WTC11 (cell line): Measurements from ENCODE around the gene CDH6. TPM values are rescaled to one million over a fixed set of nuclear protein-coding genes. Genes with fewer than 3 reads are reported as not detected.

Experiments
- ATAC-seq: fragments of 200-7000 bp; cut with Tn5 transposase; 2 replicates; pipeline ENCODE4 v1.10.0; 2021; ENCODE audit warnings: mild to moderate bottlenecking, moderate library complexity
- CTCF ChIA-PET: fragments of 300-600 bp; sonication (Branson Sonifier 250); formaldehyde crosslinking; loops from one replicate; lab custom pipeline; 2021; ENCODE audit warnings: antibody characterized with exemption; lab: Charles Lee
- POLR2A ChIA-PET: fragments of 350-600 bp; sonication (Branson Sonifier 250); formaldehyde crosslinking; loops from one replicate; lab custom pipeline; 2021; ENCODE audit warnings: antibody characterized with exemption; lab: Charles Lee
- DNase-seq: peaks from one replicate; pipeline ENCODE4 v3.0.0; 2021; ENCODE audit warnings: low spot score
- H3K27ac Mint-ChIP-seq: 2 replicates; pipeline ENCODE4 v1.8.0; 2021; ENCODE audit warnings: mixed read lengths
- H3K27me3 Mint-ChIP-seq: 2 replicates; pipeline ENCODE4 v1.8.0; 2021; ENCODE audit warnings: low read depth, mild to moderate bottlenecking, moderate library complexity, mixed read lengths
- H3K36me3 Mint-ChIP-seq: 2 replicates; pipeline ENCODE4 v1.8.0; 2021; ENCODE audit warnings: mixed read lengths
- H3K4me1 Mint-ChIP-seq: 2 replicates; pipeline ENCODE4 v1.8.0; 2022; ENCODE audit warnings: mixed read lengths
- H3K4me3 Mint-ChIP-seq: 2 replicates; pipeline ENCODE4 v1.8.0; 2021; ENCODE audit warnings: mild to moderate bottlenecking, moderate library complexity, mixed read lengths
- H3K9me3 Mint-ChIP-seq: 2 replicates; pipeline ENCODE4 v1.8.0; 2021; ENCODE audit warnings: mixed read lengths
- TEAD4 ChIP-seq: sonication (generic); formaldehyde crosslinking; IDR thresholded peaks from 2 replicates; pipeline ENCODE4 v1.8.0; 2022; ENCODE audit warnings: mild to moderate bottlenecking, missing genetic modification reagents
- total RNA-seq: library from RNA; stranded (reverse); gene quantifications from 3 replicates; pipeline ENCODE4 v1.2.3, GENCODE V29; 2021

CDH6 gene
- total RNA-seq, 1 experiment from 2014 or later, result 2.6 TPM

DNA sequence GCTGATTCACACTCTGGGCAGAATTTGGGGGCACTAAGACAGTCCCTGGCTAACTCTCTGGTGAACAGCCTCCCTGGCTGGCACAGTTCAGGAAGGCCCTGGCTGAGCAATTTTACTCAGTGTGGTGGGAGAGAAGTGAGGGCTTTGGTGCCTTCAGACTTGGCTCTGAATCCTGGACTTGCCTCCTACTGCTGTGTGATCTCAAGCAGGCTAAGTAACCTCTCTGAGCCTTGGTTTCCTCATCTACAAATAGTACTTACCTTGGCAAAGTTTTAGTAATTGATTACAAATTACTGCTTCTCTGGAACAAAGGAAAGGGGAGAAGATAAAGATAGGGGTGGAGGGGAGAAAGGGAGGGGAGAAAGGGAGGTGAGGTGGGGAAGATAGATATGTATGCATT, 184.7 kb downstream of the CDH6 start:
- ChIA-PET POLR2A (no interaction called here), CTCF (no interaction called here)
- no peak for TF ChIP-seq TEAD4
- H3K27me3 Mint-ChIP-seq, result no peaks in the 10 kb centered on the region
- no peak for DNase-seq
- no peak for ATAC-seq
- no peak overlapping the region for H3K4me3 Mint-ChIP-seq
- no peaks in the 10 kb centered on the region for H3K36me3 Mint-ChIP-seq
- no peaks in the 10 kb centered on the region for H3K9me3 Mint-ChIP-seq
- H3K27ac Mint-ChIP-seq, result no peak overlapping the region
- H3K4me1 Mint-ChIP-seq, result peaks cover 23% of the 10 kb centered on the region
